GM21381 (cell line): ENCODE measurements around the gene FAM228A.
"Not testable (repeated sequence)": the region's sequence is repeated elsewhere in the genome, so short reads cannot be mapped to it uniquely, and the experiment has no call there.

Experiments
- ATAC-seq: cut with Tn5 transposase; IDR thresholded peaks from one replicate; pipeline ENCODE4 v1.9.1; 2021; ENCODE audit warnings: mild to moderate bottlenecking, moderate library complexity; ENCODE audit not compliant: unreplicated experiment

The FAM228A gene

DNA sequence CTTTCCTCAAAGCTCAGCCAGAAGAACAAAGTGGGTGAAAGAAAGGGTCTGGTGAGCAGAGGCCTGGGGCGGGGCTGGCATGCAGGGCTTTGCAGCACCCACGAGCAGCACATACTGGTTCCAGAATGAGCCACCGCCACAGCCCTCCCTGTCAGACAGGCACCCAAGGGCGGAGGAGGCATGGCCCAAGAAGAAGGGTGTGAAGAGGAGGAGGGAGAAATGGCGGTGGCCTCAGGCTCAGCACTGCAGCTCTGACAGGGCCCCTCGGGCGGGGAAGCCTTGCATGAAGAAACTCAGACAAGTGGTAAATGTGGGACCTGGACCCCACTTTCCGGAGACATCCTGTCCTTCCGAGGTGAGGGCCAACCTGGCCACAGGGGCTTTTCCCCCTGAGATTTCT, 15.7 kb downstream of the FAM228A start:
- no peak for ATAC-seq

DNA sequence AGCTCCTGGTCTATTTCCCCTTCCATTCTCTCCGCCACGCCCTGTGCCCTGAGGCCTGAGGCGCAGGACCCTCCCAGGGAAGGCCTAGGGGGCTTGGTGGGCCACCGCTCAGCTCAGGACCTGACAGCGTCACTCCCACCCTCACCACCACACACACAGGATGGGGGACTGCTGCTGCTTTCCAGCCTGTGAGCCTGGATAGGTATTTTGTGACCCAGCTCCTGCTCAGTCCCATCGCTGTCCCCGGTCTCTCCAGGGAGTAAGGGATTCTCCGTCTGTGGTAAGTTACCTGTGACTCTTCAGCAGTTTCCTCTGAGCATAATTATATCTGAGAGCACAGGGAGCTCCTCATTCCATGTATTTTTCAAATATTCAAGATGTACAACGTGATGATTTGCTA, 16.3 kb downstream of the FAM228A start:
- ATAC-seq = no peak

DNA sequence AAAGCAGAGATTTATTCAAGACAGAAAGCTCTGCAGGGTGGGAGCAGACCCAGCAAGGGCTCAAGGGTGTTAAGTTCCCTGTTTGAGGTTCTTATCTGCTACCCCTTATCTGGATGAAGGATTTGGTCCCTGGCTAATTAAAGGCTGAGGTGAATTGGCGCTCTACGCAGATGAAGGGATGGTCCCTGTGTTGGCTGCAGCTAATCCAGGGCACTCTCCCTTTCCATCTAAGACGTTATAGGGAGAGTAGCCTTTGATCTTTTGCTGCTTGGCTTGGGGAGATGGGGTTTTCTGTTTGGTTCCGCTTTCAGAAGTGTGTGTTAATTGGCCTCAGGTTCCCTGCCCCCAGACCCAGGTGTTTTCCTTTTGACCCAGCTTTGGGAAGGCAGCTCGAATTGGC, 17.0 kb downstream of the FAM228A start:
- no peak for ATAC-seq

DNA sequence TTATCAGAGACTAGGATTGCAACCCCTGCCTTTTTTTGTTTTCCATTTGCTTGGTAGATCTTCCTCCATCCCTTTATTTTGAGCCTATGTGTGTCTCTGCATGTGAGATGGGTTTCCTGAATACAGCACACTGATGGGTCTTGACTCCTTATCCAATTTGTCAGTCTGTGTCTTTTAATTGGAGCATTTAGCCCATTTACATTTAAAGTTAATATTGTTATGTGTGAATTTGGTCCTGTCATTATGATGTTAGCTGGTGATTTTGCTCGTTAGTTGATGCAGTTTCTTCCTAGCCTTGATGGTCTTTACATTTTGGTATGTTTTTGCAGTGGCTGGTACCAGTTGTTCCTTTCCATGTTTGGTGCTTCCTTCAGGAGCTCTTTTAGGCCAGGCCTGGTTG, 22.4 kb downstream of the FAM228A start:
- ATAC-seq = not testable (repeated sequence)

DNA sequence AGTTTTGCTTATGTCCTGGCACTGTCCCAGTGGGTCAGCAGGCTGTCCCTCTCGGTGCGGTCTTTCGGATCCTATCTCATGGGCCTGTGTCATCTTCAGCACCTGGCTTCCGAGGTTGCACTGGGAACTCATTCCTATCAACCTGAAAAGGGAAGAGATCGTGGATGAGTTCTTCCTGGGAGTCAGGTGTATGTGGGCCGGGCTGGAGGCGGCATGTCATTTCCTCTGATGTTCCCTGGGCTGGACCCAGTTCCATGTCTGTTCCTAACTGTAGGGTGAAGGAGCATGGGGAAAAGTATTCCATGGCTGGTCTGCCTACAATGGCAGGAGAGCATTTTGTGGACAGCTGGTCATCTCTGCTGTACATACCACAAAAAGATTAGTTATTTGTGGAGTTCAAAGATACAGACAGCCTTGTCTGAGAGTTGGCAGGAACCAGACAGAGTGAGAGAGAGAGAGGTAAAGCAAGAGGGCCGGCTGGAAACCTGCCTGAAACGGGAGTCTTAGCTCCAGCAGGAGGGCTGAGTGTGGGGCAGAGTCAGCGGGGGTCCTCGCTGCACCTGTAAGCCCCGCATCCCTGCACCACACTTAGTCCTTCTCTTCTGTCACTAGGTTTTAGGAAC, 25.2 kb downstream of the FAM228A start:
- ATAC-seq = no peak

DNA sequence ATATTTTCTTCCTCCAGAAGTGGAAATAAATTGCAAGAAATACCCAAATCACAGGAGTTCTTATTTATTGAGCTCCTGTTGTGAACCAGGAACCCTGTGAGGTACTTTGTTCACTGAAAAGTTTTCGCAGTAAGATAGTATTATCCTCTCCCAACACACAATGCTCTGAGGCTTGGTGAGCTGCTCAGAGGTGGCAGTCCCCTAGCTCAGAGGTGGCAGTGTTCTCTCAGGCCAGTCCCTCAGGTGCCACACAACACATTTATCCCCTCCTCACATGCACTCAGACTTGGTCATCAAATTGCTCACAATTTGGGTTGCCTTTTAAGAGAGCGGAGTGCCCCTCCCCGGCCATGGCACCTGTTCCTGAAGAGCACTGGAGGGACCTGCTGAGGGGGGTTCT, 25.9 kb downstream of the FAM228A start:
- no peak for ATAC-seq

DNA sequence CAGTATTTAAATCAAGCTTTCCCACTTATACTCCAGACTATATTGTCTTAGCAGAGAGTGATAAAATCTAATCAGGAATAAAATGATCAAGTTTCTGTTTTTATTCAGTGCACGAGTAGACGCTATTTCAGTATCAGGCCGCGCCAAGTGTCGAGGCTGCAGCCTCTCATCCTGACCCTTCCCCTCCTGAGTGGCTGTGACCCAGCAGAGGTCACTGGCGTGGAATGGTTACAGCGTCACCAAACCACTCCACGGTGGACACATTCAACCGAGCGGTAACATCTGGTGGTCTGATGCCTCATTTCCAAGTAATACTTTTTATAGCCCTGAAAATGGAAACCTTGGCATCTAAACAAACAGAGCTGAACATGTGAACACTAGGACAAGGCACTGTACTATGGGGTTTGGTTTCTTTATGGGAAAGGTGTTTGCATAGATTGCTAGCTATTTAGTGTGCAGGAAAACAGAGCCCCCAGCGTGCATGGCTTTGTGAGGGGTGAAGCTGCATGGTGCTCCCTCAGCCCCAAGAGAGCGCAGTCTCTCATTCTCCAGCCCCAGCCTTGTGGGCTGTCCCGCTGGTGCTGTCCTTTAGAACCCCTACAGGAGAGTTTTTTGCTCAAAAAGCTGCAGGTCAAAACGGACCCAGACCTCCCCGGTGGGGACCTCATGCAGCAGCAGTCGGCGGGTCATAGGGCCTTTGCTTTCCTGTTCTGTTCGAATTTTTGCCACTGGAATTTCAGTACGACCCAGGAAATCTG, 28.4 kb downstream of the FAM228A start:
- no peak for ATAC-seq

DNA sequence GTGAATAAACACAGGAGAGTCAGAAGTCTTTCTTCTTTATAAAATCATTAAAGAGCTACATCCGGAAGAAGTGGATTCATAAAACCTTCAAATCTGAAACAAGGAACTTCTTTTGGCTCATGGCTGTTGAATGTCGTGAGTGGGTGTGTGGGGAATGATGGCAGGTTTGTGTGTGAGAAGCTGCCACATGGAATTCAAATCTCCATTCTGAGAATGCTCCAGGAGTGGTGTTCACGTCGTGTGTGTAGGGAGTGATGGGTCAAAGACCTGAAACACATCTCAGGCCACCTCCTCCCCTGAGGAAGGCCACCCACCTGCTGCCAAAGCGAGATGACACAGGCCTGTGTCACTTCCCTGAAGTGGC, 28.9 kb downstream of the FAM228A start:
- no peak for ATAC-seq

DNA sequence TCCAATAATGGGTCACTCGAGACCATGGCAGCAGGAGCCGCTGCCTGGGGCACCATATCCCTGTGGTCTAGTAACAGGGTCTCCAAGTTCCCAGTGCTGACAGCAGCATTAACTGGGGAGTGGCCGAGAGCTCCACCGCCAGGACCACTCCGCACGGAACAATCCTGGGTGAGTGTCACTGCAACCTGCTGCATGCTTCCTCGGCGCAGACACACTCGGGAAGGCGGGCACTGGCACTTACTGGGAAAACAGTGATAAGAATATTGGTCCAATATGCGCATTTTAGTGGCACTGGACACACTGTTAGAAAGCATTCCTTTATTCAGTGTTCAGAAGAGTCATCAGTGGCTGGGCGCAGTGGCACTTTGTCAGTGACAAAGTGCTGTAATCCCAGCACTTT, 29.7 kb downstream of the FAM228A start:
- no peak for ATAC-seq

DNA sequence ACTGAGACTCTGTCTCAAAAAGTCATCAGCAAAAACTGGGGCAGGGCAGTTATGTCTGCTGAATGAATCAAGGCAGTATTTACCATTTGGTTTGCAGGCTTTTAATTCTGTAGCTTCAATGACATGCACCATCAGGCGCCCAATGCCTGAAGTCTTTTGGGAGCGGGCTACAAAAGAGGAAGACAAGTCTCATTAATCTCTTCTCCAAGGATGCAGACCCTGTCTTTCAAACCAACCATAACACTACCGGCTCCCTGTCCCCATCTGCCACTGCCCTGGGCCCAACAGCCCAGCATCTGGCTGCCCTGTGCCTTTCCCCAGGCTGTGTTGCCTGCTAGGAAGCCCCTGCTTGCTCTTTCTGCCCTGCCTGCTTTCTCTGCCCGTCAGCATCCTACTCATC, 30.3 kb downstream of the FAM228A start:
- no peak for ATAC-seq

DNA sequence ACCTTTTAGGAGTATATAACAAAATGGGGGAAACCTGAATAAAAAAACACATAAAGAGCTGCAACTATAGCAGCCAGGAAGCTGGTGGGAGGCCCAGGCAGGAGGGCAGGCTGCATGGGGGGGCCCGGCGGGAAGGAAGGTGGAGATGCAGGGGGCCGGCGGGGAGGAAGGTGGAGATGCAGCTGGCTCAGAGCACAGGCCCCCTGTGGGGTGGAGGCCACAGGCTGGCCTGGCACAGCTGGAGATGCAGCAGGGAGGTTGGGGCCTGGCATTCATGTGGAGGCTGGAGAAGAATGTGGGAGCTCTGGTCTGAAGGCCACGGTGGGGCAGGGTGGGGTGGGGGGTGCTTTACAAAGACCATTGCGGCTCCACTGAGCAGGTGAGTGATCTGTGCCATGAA, 31.4 kb downstream of the FAM228A start:
- no peak for ATAC-seq

DNA sequence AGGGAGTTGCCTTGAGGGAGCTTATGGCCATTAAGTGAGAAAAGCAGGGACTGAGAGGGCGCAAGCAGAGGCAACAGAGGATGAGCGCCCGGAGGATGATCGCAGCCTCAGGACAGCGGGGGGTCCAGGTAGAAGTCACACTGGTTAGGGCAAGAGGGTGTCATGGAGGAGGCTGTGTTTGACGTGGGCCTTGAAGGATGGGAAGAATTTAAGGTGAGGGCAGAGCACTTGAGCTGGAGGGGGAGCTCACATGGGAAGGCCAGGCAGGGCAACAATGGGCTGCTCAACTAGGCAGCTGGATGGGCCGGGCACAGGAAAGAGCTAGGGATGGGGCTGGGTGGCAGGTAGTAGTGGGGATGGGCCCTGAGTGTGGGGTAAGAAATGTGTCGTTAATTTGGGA, 31.9 kb downstream of the FAM228A start:
- ATAC-seq = no peak

DNA sequence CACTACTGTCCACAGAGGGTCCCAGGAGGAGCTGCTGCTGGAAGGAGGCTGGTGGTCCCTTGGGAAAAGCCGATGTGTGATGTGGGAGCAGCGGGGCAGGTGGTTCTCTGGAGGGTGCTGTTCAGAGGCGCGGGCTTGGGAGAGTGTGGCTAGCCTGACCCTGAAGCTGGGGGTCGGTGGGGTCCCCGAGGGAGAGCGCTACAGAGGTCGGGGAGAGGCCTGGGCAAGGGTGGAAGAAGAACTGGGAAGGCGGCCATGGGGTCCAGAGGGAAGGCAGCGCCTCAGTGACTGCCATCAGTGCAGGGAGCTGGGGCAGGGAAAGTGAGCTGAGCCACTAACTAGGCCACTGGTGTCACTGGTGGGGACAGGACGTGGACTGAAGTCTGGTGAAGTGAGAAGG, 32.5 kb downstream of the FAM228A start:
- no peak for ATAC-seq

DNA sequence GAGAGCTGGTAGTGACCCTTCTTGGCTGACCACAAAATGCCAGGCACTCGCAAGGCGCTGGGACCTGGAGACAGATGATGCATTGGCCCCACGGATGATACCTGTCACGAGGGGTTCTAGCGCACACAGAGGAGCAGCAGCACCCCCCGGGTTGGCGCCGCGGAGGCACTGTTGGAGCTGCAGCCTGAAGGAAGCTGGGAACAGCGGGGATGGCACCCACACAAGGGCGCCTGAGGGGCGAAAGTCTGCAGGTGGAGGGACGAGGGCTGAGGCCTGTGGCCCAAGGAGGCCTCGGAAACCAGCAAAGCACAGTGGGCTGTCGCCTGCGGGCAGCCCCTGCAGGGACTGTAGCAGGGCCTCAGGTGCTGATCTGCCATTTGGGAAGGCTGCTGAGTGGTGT, 33.6 kb downstream of the FAM228A start:
- ATAC-seq = no peak

DNA sequence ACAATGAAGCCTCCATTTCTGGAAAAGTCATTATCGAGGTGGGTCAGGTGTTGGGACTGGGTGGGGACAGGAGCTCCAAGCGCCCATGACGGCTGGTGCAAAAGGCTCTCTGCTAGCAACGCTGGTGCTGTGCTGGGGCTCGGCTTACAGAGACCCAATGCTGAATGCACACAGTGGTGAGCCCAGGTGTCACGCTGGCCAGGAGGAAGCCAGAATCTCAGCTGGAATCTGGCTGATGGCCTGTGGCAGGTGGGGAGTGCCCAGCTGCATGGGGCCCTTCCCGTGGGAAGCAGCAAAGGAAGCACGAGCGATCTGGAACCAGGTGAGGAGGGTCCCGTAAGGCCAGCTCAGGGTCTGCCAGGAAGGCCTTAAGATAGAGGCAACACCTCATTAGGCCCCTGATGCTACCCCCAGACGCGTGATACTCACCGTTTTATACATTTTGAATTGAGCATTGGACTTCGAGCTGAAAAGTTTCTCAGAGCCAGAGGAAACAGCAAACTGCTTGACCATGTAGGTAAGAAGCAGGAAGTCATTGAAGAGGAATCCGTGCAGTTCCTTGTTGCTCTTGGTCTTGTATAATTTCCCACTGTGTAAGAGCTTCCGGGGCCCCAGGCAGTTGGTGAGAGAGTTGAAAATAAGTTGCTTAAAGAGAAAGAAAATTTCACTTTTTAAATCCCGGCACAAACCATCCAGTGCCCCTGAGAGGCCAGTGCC, 34.7 kb downstream of the FAM228A start:
- no peak for ATAC-seq

DNA sequence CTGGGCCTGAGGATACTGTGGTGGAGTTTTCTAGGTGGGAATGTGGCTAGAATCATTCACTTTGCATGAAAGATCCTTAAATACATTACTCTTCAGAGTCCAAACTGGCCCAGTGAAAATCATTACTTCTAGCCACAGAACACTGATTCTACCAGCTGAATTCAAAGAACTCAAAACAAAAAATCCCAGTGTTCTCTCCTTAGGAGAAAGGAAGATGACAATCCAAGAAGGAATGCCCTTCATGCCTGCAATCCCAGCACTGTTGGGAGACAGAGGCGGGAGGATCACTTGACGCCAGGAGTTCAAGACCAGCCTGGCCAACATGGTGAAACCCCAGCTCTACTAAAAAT, 35.2 kb downstream of the FAM228A start:
- no peak for ATAC-seq

DNA sequence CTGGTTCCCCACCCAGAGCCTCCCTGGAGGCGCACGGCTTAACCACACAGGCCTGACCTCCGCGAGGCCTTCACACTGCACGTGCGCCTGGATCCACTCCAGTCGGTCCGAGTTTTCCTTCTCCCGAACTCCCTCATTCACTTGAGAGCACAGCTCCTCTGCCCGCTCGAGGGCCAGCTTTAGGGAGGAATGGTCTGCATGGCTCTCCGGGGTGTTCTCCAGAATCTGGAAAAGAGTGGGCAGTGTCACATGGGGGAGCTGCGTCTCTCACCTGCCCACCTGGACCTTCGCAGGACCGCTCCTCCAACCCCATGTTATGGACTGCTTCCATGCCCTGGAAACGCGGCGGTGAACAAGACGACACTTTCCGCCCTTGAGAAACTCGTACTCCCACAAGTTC, 35.9 kb downstream of the FAM228A start:
- no peak for ATAC-seq

DNA sequence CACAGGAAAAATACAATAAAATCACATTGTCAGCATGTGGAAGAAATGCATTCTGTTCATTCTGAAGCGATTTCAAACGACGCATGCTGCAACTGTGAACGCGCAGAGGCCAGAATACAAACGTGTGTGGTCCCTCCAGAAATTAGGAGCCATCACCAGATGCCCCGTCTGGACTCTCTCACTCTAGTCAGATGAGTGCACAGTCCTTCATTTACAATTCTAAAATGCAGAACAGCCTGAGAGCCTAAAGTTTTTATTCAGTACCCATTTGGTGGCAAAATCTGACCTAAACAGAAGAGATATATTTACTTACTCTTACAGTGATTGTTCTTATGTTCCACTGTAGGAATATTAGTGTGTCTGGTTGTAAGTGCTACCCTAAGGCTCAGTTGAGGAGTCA, 36.6 kb downstream of the FAM228A start:
- ATAC-seq = no peak

DNA sequence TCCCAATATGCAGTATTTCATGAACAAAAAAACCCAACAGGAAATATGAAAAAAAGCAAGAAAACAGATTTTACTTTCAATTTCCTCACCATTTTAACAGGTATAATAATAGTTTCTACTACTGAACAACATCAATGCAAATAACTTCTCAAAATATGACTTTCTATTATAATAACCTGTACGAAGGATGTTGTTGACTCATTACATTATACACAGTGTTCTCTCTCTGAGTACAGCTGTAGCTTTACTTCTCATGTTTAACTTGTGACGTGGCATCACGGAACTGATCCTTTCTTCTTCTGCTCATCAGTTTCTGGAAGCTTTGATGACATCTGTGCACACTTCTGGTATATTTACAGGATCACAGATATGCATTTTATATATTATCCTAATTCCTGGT, 40.0 kb downstream of the FAM228A start:
- ATAC-seq = peak; percentile 96

DNA sequence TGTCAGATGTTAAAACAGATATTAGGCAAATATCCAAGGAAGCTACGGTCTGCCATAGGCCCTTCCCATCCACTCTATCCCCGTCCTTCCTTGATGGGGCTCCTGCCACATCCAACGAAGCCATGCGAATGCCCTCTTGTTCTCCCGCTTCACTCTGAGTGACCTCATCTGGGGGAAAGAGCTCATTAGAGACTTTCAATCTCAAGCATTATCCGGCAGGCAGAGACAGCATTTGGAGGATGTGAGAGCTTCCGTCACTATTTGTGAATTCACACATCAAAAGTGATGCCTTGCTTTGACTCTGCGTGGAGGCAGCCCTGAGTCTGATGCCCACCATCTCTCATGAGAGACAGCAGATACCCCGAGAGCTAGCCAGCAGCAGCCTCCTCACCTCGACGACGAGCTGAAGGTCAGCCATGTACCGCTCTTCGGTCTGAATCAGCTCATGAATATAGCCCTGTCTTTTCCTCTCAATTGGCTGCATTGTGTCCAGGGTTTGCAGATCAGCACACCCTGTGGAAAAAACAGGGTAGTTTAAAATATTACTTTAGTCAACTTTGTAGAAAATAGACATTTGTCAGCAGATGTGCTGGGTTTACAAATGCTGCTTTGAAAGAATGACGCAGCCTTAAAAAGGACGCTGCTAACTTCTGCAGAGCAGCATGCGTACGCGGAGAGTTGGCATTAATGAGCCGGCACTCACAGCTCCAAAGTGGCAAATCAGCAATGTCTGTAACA, 45.9 kb downstream of the FAM228A start:
- no peak for ATAC-seq

DNA sequence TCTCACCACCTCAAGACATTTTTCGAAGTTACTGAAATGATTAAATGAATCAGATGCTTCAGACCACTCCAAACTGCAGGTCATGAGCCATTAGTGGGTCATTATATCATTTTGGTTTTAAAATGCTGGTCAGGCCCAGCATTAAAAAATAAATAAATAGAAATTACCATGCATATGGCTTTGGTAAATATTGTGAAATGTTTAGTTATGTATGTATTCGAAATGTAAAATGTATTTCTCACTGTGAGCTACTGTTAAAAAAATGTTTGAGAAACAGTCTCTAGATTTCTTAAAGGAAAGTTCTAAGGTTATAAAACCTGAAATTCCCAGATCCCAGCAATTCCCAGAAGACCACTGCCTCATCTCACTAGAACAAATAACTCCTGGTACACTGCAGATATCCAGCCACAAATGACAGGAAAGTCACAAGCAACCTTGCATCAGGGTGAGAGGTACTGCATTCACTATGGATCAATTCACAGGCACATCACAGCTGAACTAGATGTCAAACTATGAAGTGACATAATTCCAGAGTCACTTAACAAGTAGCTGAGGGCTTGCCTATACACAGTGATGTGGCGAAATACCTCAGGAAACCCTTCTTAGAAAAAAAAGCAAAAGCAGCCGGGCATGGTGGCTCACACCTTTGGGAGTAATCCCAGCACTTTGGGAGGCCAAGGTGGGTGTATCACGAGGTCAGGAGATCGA, 46.6 kb downstream of the FAM228A start:
- ATAC-seq = no peak
